GM19025 (cell line): ENCODE measurements around the gene PRKD1.
"Not testable (repeated sequence)": the region's sequence is repeated elsewhere in the genome, so short reads cannot be mapped to it uniquely, and the experiment has no call there.

ENCODE experiments used
- ATAC-seq: cut with Tn5 transposase; IDR thresholded peaks from one replicate; pipeline ENCODE4 v1.9.1; 2021; ENCODE audit warnings: mild to moderate bottlenecking, low read depth, moderate library complexity; ENCODE audit not compliant: unreplicated experiment

PRKD1 gene

DNA sequence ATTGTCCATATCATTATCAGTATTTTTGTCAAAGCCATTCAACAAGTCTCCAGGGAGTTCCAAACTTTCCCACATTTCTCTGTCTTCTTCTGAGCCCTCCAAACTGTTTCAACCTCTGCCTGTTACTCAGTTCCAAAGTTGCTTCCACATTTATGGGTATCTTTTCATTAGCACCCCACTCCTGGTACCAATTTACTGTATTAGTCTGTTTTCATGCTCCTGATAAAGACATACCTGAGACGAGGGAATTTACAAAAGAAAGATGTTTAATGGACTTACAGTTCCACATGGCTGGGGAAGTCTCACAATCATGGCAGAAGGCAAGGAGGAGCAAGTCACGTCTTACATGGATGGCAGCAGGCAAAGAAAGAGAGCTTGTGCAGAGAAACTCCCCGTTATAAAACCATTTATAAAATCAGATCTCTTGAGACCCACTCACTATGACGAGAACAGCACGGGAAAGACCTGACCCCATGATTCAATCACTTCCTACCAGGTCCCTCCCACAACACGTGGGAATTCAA is 87.2 kb downstream of the PRKD1 start:
- not testable (repeated sequence) for ATAC-seq

DNA sequence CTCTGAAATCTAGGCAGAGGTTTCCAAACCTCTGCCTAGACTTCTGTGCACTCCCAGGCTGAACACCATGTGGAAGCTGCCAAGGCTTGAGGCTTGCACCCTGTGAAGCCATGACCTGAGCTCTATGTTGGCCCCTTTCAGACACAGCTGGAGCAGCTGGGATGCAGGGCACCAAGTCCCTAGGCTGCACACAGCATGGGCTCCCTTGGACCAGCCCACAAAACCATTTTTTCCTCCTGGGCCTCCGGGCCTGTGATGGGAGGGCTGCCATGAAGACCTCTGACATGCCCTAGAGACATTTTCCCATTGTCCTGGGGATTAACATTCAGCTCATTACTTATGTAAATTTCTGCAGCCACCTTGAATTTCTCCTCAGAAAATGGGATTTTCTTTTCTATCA is 88.0 kb downstream of the PRKD1 start:
- ATAC-seq, result not testable (repeated sequence)

DNA sequence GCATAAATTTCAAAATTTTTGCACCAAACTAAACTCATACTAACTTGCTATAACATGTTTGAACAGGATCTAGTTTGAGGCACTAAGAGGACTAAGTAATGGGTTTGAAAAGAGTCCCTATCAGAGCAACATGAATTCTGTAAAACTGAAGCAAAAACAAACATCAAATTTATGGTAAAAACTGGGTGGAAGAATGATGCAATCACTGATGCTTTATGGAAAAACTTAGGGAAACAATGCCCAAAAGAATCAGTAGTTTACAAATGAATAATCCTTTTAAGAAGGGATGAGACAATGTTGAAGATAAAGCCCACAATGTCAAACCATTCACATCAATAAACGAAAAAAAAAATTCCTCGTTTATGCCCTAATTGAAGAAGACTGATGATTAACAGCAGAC is 88.9 kb downstream of the PRKD1 start:
- ATAC-seq, result no peak

DNA sequence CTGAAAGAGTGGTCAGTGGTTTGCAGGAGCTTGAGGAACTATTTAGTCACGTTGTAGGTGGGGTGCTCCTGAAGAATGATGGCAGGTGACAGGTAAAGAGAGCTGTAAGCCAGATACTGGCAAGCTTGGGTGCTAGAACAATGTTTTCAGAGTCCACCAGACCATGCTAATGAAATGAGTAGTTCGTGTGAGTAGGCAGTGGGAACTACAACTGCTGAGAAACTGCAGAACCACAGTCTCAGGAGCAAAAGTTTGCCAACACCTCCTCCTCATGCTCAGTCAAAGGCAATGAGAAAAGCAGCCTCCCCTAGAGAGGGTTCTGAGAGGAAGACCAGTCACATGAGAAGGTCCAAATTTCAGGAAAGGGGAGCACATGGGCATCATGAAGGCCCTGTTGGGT is 91.3 kb downstream of the PRKD1 start:
- ATAC-seq, result no peak

DNA sequence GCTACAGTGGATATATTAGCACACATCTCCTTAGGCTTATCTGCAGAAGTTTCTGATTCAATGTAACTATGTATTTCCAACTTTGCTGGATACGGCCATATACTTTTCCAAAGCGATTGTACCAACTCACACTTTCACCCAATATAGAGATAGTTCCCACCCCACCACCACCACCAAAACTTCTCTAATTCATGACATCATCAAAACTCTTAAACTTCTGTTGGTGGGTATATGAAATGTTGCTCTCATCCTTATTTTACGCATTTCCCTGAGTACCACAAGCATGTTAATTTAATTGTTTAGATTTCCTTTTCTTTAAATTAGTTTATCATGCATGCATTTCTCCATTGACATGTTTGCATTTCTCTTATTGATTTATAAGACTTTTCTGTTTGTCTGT is 95.6 kb downstream of the PRKD1 start:
- ATAC-seq, result no peak

GRCh38 chr14:29829851-29830250 is 97.8 kb downstream of the PRKD1 start:
- no peak for ATAC-seq

GRCh38 chr14:29823816-29824215 is 103.8 kb downstream of the PRKD1 start:
- no peak for ATAC-seq

DNA sequence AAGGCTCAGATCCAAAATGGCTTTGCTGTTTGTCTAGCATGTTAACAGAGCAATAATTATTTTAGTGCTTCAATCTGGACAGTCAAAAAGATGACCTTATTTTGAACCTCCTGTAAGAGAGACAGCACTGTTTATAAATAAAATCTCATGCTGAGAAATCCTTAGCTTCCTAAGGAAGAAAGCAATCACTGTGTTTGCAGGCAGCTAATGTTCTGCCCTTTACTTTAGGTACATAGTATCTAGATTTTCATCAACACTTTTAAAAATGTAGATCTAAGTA is 105.3 kb downstream of the PRKD1 start:
- no peak for ATAC-seq

- no peak for ATAC-seq
These were observed 105.8 kb downstream of the PRKD1 start for GRCh38 chr14:29821661-29822429.

DNA sequence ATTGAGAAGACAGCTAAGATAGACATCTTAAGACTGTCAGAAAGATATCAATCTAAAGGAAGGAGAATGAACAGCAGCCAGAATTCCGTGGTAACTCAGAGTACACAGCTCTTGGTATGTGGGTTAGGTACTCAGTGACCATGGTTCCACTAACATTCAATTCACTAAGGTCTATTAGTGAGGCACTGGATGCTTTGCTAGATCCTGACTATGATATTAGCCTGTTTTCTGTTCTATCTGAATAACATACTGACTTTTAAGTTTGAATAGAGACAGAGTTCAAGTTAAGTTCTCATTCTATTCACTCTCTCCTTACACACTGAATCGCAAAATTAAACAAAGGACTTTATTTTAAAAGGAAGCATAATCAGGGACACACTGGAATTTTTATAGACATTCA is 106.4 kb downstream of the PRKD1 start:
- ATAC-seq, result no peak

- no peak for ATAC-seq
These were observed 106.9 kb downstream of the PRKD1 start for GRCh38 chr14:29820785-29821184.

- ATAC-seq, result no peak
These were observed 109.8 kb downstream of the PRKD1 start for GRCh38 chr14:29817767-29818405.

- ATAC-seq, result no peak
These were observed 112.5 kb downstream of the PRKD1 start for GRCh38 chr14:29815016-29815674.

- no peak for ATAC-seq
These were observed 113.3 kb downstream of the PRKD1 start for GRCh38 chr14:29814156-29815015.

DNA sequence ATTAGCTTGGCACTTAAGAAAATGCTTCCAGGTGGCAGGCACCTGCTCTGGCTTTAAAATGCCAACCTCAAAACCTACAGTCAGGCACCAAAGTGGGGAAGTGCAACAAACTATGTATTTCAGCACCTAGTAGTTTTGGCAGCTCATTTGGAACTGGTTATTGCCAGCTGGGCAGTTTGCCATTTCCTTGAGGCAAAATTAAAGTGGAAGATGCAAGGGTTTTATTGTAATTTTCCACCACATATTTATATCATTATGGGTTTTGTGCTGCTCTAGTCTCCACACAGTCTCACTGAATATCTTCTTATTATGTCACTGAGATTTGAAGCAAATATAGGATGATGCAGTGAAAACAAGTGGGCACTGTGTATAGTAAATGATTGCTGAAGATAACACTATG is 117.0 kb downstream of the PRKD1 start:
- ATAC-seq, result no peak

GRCh38 chr14:29810064-29810463 is 117.6 kb downstream of the PRKD1 start:
- ATAC-seq, result no peak

GRCh38 chr14:29806124-29806517 is 121.5 kb downstream of the PRKD1 start:
- no peak for ATAC-seq

- ATAC-seq, result no peak
These were observed 122.1 kb downstream of the PRKD1 start for GRCh38 chr14:29805415-29806123.

DNA sequence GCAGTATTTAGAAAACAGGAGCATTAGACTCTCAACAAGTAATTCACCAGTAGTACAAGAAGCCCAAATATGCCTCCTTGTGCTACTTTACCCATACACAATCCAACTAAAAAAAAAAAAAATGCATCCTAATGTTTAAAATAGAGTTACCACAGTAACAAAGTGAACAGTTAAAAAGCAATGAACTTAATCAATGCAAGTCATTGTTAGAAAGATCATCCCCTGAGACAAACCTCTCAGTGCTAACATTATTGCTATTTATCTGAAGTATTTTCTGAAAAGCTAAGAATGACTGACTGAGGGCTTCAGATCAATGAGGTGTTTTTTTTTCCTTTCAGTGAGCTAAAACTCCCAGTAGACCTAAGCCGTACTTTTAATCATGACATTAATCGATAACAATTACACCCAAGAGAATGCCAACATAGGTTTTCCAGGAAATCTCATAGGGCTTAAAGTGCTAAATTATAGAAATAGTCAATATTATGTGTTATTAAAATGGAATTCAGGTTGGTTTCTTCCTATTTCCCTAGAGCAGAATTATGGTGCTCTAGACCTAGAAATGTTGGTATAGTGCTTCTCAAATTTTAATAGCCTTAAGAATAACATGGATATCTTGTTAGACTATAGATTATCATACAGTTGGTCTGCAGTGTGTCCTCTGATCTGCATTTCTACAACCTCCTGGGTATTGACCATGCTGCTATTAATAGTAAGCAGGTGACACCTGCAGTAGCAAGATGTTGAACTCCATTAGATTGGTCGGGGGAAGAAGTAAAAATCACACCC is 123.0 kb downstream of the PRKD1 start:
- no peak for ATAC-seq
